Activated CD4-positive, alpha-beta T cell treated with anti-CD3 and anti-CD28 coated beads, Interleukin-2, amount 50 U/mL, for 4 hours (primary cell): ENCODE data around the gene MTG2.

Experiments used
- DNase-seq, 2 experiments: peaks; one replicate each; pipeline ENCODE4 v3.0.0-alpha.2; 2020

MTG2 gene

DNA sequence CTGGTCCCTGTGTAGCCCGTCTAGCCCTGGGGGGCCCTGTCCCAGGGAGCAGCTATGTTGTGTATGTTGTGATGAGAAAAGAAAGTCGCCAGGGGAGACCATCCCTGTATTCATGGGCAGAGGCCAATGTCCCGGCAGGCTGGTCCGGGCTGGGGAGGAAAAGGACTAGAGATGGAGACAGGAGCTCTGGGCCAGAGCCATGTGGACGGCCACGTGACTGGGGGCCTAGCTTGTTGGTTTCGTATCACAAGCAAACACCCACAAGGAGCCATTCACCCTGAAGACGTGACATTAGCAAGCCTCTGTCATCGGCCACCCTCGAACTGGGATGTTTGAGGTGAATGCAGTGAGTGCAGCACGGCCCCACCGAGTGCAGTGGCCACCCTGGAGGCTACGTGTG lies 40.1 kb downstream of the MTG2 start:
- DNase-seq: no peak

GRCh38 chr20:62223571-62223970 lies 40.7 kb downstream of the MTG2 start:
- no peak for DNase-seq

- DNase-seq: no peak
Measured at GRCh38 chr20:62224113-62224855, 41.5 kb downstream of the MTG2 start.

DNA sequence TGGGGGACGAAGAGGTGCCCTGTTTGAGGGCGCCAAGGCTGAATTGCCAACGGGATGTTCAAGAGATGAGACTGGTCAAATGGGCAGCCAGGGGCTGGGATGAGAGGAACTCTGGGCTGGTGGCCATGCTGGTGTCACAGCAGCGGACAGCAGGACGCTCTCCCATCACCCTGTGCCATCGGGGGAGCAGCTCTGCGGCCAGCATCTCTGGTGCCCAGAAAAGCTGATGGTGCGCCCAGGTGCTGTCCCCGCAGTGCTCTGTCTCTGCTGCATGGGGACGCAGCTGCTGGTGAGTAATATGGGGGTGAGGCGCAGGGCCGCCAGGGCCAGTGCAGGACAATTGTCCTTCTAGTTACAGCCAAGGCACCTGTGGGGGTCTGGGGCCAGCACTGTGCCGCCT lies 42.2 kb downstream of the MTG2 start:
- no peak for DNase-seq

- DNase-seq: no peak
Measured at GRCh38 chr20:62225820-62226635, 43.2 kb downstream of the MTG2 start.

DNA sequence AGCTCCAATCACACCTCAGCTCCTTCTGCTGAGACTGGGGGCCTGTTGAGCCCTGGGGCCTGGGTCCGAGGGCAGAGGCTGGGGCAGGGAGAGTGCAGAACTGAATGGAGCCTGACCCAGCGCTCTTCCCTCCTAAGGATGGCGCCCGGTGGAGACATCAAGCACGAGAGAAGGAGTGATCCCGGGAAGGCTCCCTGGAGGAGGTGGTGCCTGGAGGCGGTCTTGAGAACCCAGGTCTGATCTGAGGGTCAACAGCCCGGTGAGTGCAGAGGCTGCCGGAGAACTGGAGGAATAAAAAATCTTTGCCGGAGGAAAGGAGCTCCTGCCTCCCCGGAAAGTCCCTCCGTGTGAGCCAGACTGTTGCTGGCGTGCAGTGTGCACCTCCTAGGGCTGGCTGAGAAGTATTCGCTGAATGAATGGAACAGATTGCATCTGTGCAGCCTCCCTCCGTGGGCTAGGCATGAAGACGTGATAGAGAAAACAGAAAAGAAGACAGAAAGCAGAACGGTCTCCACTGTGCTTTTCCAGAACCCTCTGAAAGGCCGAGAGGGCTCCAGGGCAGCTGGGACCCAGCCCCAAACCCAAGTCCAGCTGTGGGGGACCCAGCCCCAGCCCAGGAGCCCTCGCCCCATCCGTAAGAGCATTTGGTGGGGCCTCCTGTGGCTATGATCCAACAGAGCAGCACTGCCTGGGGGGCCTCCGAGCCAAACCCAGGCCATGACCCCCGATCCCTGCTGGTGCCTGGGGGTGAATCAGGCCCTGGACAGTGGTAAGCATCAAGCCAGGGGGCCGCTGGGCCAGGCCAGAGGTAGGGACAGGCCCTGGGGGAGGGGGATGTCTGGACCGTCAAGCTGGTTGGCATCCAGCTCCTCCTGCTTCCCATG lies 44.1 kb downstream of the MTG2 start:
- no peak for DNase-seq

GRCh38 chr20:62227591-62227976 lies 44.8 kb downstream of the MTG2 start:
- no peak for DNase-seq

- DNase-seq: no peak
Measured at GRCh38 chr20:62227977-62228958, 45.4 kb downstream of the MTG2 start.

DNA sequence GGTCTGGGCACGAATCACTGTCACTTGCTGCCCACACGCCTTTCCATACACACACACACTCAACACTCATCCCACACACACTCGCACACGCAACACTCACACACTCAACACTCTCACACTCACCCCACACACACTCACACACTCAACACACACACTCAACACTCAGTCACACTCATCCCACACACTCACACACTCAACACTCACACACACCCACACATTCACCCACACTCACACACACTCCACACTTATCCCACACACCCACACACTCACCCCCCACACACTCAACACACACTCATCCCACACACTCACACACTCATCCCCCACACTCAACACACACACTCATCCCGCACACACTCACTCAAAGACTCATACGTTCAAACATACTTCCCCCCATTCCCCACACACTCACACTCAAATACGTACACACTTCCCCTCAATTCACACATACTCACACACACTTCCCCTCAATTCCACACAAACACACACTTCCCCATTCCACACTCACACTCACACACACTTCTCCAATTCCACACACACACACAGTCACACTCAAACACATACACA lies 46.2 kb downstream of the MTG2 start:
- no peak for DNase-seq

DNA sequence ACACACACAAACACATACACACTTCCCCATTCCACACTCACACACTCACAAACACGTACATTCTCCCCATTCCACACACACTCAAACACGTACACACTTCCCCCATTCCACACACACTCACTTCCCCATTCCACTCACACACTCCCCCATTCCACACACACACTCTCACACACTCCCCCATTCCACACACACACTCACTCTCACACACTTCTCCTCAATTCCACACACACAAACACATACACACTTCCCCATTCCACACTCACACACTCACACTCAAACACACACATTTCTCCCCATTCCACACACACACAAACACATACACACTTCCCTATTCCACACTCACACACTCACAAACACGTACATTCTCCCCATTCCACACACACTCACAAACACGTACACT lies 46.8 kb downstream of the MTG2 start:
- DNase-seq: no peak

GRCh38 chr20:62230276-62230675 lies 47.4 kb downstream of the MTG2 start:
- no peak for DNase-seq

GRCh38 chr20:62230696-62231095 lies 47.9 kb downstream of the MTG2 start:
- DNase-seq: no peak

GRCh38 chr20:62231292-62231691 lies 48.5 kb downstream of the MTG2 start:
- DNase-seq: no peak

- DNase-seq: no peak
Measured at GRCh38 chr20:62232194-62232593, 49.4 kb downstream of the MTG2 start.

DNA sequence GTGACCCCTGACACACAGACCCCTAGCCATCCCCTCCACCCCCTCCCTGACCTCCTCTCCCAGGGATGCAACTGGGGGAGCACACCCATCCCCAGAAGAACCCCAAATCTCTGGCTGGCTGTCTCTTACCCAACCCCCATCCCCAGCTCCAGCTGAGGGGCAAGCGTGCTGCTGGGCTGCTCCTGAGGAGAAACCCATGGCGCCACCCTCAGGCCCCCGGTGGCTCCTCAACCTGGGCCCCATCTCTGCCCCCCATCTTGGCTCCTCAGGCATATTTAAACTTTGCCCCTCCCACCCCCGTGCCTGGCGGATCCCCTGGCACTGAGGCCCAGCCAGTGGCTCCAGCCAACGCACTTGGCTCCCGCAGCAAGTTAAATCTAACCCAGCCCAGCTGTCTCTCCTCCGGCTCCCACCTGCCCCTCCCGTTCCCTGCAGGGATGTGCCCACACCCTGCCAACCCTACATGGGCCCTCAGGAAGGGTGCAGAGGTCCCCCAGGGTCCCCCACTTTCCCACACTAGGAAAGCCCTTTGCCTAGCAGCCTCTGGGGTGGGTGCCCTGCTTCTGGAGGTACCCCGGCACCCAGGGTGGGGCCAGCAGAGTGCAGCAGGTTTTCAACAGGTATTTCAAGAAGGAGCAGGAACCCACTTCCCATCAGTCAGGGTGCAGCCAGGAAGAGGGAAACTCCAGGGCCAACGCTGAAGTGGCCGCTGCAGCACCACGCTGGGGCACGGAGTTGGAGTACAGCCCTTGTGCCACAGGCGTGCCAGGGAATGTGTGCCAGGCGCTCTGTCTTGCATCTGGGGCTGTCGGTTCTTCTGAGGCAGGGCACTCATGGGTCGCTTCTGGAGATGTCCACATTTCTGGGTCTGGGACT lies 50.2 kb downstream of the MTG2 start:
- DNase-seq: no peak

- no peak for DNase-seq
Measured at GRCh38 chr20:62233684-62234083, 50.9 kb downstream of the MTG2 start.

GRCh38 chr20:62234339-62234738 lies 51.5 kb downstream of the MTG2 start:
- DNase-seq: no peak

DNA sequence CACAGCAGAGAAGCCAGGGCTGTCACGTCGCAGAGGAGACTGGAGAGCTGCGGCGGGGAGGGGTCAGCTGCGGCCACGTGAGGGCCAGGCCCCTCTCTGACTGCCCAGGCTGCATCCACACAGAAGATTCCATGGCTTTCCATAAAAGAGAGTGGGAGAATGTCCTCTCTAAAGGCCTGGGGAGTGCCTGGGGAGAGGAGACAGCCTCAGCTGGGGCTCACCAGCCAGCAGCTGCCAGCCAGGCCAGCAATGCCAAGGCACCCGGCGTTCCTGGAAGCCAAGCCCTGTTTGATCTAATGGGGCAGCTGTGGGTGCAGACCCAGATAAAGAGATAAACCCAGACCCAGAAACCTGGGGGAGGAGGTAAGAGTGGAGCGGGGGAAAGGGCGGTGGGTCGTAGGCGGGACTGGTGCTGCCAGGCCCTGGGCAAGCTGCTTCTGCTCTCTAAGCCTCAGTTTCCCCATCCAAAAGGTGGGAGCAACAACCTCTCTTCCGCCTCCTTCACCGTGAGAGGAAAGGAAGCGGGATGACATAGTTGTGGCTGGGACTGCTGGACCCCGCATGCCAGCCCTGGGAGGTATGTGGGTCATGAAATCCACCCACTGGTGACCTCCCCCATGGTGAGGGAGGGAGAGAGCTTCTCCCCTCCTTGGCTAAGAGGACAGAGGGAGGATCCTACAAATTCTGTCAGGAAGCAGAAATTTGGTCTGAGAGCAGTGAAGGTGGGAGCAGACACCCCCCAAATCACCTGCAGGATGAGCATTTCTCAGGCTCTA lies 52.4 kb downstream of the MTG2 start:
- DNase-seq: no peak

DNA sequence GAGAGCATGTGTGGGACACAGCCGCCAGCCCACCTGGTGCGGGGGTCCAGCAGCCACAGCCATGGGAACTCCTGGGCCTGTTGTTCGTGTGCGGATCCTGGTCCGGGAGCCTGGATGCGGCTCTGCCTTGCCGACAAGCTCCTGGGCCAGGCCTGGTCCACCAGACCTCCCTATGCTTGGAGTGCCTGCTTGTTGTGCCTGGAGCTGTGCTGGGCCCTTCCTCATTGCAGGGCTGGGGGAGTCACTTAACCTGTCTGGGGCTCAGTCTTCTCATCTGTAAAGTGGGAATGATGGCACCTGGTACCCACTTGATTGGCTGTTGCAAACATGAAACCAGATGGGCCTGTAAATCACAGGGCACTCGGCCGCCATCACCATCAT lies 52.9 kb downstream of the MTG2 start:
- DNase-seq: no peak

DNA sequence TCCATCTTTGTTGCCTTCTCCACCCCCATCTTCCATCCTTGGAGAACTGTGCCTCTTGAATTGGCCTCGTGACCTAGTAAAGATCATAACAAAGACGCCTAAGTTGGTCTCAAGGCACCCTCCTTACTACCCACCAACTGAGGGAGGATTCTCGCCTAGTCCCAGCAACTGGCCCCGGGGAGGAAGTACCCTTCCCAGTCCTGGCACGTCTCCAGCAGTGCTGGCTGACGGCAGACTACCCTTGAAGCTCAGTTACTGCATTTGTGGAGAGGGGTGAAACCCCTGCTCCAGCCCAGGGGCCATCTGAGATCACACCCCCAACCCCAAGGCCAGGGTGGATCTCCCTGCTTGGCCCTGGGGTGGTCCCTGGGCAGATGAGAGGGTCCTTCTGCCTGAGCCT lies 53.4 kb downstream of the MTG2 start:
- no peak for DNase-seq
